Retina (tissue), 1 donor: ENCODE measurements around the gene TSC22D3.
"Not testable (repeated sequence)": the region's sequence is repeated elsewhere in the genome, so short reads cannot be mapped to it uniquely, and the experiment has no call there.

Source experiments
- DNase-seq: peaks from one replicate; pipeline ENCODE4 v3.0.0-alpha.2; 2016

The TSC22D3 gene

DNA sequence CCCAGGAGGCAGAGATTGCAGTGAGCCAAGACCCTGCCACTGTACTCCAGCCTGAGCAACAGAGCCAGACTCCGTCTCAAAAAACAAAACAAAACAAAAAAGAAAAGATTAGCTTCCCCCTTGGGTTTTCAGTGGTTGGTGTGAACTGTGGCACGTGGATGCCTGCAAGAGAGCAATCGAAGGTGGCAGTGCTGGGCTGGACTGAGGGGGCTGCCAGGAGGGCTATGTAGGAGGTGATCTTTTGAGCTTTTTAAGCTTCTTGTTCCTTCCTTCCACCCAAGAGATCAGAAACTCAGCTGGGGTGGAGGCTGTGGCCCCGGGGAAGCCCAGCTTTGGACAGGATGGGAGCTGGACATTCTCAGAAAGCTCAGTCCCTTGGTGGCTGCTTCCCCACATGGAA lies 97.7 kb downstream of the TSC22D3 start:
- no peak for DNase-seq

- DNase-seq = no peak
Observed at GRCh38 chrX:107677501-107677901, 98.1 kb downstream of the TSC22D3 start.

DNA sequence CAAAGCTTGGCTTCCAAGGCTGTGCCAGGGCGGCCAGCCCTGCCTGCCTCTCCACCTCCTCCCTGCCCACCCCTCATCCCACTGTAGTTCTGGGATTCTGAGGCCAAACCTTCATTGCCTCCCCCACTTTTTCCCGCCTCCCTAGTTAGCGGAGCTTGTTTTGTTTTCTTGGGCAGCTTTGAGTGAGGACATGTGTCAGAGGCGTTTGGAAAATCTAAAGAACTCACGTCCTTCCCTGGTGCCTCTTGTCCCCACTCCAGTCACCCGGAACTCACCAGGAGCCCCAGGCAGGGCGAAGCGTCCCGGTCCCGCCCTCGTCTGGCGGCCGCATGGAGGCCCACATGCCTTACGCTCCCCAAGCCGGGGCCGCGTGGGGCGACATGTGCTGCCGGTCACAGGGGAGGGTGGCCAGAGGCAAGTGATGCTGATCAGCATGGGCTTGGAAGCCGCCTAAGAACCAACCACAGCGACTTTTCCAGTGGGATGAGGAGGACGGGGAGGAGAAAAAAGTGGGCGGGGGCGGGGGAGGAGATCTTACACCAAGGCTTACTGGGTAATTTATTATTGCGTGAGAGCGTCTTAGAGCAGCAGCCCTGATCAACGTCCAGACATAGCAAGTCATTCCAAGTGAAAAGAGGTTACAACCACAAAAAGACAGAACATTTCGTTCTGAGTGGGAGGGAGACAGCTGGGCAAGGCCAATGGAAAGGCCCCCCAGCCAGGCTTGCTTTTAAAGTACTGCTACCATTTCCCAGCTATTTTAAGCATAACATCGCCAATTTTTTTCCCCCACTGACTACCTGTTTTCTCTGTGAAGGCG lies 98.8 kb downstream of the TSC22D3 start:
- peak; percentile 39 for DNase-seq

- no peak for DNase-seq
Observed at GRCh38 chrX:107675823-107676555, 99.6 kb downstream of the TSC22D3 start.

DNA sequence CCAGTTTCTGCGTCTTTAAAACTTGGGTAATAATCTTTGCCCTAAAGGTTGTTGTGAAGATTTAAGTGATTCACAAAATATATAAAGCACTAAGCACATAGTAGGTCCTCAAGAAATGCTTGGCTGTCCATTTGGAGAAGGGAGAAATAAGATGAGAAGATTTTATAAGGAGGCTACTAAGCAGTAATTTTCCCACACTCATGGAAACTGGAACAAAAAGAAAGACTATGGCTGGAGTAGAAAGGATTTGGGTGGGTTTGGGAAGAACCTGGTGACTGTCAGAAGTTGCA lies 100.3 kb downstream of the TSC22D3 start:
- no peak for DNase-seq

GRCh38 chrX:107674480-107675364 lies 100.9 kb downstream of the TSC22D3 start:
- no peak for DNase-seq

DNA sequence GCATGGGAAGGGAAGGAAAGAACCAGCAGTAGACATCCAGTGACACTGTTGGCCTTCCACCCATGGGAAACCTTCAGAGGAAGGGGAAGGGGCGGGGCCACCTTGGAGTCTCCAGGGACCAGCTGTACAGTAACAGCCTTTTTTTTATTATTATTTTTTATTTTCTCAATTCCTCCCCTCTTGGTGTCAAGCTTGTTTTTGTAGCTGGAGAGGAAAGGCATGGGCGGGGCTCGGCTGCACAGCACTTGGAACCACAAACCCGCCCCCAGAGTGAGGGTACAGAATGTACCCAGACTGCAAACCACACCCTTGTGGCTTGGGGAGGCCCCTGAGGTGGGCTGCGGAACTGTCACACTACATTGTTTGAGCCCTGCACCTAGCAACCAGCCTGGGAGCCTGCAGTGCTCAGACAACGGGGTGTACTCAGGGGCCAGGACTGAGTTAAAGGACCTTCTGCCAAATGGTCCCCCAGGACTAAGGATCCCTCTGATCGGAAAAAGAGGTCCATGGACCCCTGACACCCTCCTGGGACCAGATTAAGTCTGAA lies 101.6 kb downstream of the TSC22D3 start:
- no peak for DNase-seq

DNA sequence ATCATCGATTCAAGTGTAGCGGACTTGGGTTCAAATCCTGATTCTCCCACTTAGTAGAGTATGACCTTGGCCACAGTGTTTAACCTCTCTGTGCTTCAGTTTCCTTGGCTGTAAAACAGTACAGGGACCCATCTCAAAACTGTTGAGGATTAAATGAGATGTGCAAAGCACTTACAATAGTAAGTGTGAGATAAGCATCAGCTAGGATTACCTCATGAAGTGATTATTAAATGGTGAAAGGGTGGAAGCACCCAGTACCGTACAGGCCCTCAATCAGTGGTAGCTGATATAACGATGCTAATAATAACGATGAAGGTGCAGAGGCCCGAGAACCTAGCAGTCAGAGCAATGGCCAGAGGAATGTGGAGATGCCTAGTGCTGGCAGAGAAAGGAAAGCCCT lies 102.2 kb downstream of the TSC22D3 start:
- no peak for DNase-seq

DNA sequence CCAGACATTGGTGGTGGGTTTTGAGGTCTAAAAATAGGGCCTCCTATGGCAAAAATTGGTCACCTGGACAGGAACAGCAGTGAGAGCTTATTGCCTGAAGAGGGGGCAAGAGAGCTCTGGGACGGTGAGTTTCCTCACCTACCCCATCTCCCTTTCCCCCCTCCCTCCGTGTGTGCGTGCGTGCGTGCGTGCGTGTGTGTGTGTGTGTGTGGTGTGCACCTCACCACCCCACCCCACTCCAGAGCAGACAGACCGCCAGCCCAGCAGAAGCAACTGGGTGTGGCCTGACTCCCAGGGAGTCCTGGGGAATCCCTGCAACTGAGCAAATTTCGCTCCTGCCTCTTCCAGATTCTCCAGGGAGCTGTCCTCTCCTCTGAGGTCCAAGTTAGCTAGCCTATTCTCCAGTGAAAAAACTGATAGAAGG lies 102.6 kb downstream of the TSC22D3 start:
- DNase-seq = peak; percentile 38

GRCh38 chrX:107671256-107671655 lies 104.3 kb downstream of the TSC22D3 start:
- DNase-seq = not testable (repeated sequence)

- no peak for DNase-seq
Observed at GRCh38 chrX:107669885-107670628, 105.5 kb downstream of the TSC22D3 start.

DNA sequence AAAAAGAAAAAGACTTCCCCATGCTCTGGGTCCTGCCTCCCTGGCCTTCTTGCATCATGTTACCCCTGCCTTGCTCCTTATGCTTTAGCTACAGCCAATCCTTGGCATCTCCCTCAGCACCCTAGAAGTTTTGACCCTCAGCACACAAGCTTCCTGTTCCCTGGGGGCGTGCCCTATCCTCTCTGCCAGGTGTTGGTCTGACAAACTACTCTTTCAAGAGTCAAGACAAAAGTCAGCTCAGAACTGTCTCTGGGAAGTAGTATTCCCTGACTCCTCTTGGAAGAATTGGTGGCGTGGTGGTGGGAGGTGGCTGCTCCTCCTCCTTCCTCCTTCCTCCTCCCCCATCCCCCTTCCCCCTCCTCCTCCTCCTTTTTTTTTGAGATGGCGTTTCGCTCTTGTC lies 106.3 kb downstream of the TSC22D3 start:
- no peak for DNase-seq

DNA sequence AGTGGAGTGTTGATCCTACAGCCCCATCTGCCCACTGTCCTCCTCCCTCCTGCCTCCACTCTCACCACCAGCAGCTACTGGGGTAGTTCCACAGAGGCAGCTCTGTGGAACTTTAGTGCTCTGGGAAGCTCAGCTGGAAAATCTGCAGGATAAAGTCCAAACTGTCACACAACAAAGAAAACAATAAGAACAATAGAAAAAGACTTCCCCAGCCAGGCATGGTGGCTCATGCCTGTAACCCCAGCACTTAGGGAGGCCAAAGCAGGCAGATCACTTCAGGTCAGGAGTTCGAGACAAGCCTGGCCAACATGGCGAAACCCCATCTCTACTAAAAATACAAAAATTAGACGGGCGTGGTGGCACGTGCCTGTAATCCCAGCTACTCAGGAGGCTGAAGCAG lies 106.9 kb downstream of the TSC22D3 start:
- DNase-seq = not testable (repeated sequence)

- DNase-seq = no peak
Observed at GRCh38 chrX:107667426-107667825, 108.2 kb downstream of the TSC22D3 start.

DNA sequence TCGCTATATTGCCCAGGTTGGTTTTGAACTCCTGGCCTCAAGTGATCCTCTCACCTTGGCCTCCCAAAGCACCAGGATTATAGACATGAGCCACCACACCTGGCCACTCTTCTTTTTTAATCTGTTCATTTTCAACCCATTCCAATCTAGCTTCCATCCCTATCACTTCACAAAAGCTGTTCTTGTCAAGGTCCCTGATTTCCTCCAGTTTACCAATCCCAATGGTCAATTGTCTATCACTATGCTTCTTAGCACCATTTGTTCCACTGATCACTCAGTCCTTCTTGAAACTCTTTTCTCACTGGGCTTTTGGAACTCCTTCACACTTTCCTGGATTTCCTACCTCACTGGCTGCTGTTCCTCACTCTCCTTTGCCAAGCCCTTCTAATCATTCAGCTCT lies 108.7 kb downstream of the TSC22D3 start:
- no peak for DNase-seq
